SU-DHL-6 (cell line): Measurements from ENCODE around the gene RAD51B.

Experiments
- EZH2phosphoT487 ChIP-seq: fragments of 200-600 bp; sonication (generic), shearing (Covaris generic); conservative IDR thresholded peaks from 2 replicates; pipeline ENCODE4 v1.6.1; 2018; ENCODE audit warnings: mild to moderate bottlenecking, antibody characterized with exemption, low read length, moderate library complexity, mixed read lengths
- TF ChIP-seq, protein P1 (sequence below): fragments of 200-600 bp; sonication (generic); IDR thresholded peaks from one replicate; pipeline ENCODE4 v1.5.1; 2017; ENCODE audit warnings: antibody characterized with exemption, mild to moderate bottlenecking, low read length, moderate library complexity; ENCODE audit not compliant: insufficient read depth, poor library complexity, severe bottlenecking

- TF ChIP-seq, protein P1, sequence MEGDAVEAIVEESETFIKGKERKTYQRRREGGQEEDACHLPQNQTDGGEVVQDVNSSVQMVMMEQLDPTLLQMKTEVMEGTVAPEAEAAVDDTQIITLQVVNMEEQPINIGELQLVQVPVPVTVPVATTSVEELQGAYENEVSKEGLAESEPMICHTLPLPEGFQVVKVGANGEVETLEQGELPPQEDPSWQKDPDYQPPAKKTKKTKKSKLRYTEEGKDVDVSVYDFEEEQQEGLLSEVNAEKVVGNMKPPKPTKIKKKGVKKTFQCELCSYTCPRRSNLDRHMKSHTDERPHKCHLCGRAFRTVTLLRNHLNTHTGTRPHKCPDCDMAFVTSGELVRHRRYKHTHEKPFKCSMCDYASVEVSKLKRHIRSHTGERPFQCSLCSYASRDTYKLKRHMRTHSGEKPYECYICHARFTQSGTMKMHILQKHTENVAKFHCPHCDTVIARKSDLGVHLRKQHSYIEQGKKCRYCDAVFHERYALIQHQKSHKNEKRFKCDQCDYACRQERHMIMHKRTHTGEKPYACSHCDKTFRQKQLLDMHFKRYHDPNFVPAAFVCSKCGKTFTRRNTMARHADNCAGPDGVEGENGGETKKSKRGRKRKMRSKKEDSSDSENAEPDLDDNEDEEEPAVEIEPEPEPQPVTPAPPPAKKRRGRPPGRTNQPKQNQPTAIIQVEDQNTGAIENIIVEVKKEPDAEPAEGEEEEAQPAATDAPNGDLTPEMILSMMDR = no peak
- TF ChIP-seq EZH2phosphoT487 = no peak
Observed at GRCh38 chr14:68722968-68723566, 903.5 kb downstream of the RAD51B start.
